ENCODE measurements around the gene DNAJC24.

GRCh38 chr11:31340903-31341572, 28.6 kb upstream of the DNAJC24 start:
- peak; percentile 65 to 76 for TF ChIP-seq CTCF (conservative IDR thresholded peaks at IDR 0.05 in 1 of 2, IDR thresholded peaks at IDR 0.05 in 1 of 2; ENCODE audit: extremely low read depth in 1 of 2, insufficient read depth in 1 of 2, low read depth in 1 of 2, low read length in 2 of 2)
- no peak for TF ChIP-seq EZH2 (IDR thresholded peaks at IDR 0.05; ENCODE audit: borderline replicate concordance, low read length)
